IMR-90 (cell line): ENCODE data around the gene ZC3H7B. TPM values are rescaled to one million over a fixed set of nuclear protein-coding genes. Genes with fewer than 3 reads are reported as not detected.

Source experiments
- ATAC-seq: fragments of 200-7000 bp; cut with Tn5 transposase; 2 replicates; pipeline ENCODE4 v1.9.1; 2020; ENCODE audit warnings: low read depth, mild to moderate bottlenecking, moderate library complexity
- BruUV-seq: library from RNA; stranded (reverse); fragments of 400-500 nt; replicated peaks from 2 replicates; lab custom pipeline; 2021; lab: Mats Ljungman, UMichigan
- CTCF ChIA-PET: fragments of 300-600 bp; formaldehyde crosslinking; extraction: SDS; loops from one replicate; lab custom pipeline; 2021; ENCODE audit warnings: antibody characterized with exemption; lab: Yijun Ruan, JAX
- POLR2A ChIA-PET: fragments of 300-600 bp; sonication (Branson Sonifier 250); formaldehyde crosslinking; loops from one replicate; lab custom pipeline; 2022; ENCODE audit warnings: antibody characterized with exemption; ENCODE audit not compliant: unreplicated experiment; lab: Charles Lee
- DNase-seq: peaks from one replicate; pipeline ENCODE4 v3.0.0; 2013
- H2AFZ ChIP-seq: replicated peaks from 2 replicates; pipeline ENCODE3; 2013; ENCODE audit warnings: low read length, mild to moderate bottlenecking; ENCODE audit not compliant: poor library complexity
- H2AK5ac ChIP-seq: 2 replicates; pipeline ENCODE4 v1.6.1; 2013; ENCODE audit warnings: low read depth, low read length, inconsistent platforms
- H2AK9ac ChIP-seq: replicated peaks from 2 replicates; pipeline ENCODE3; 2013; ENCODE audit warnings: mild to moderate bottlenecking, low read depth, low read length, moderate library complexity; ENCODE audit not compliant: poor library complexity
- H2BK120ac ChIP-seq: 2 replicates; pipeline ENCODE4 v1.6.1; 2013; ENCODE audit warnings: low read depth, low read length, inconsistent platforms
- H2BK15ac ChIP-seq: 3 replicates; pipeline ENCODE4 v1.6.1; 2013; ENCODE audit warnings: low read depth, low read length, inconsistent platforms
- H2BK20ac ChIP-seq: 2 replicates; pipeline ENCODE4 v1.6.1; 2013; ENCODE audit warnings: low read depth, mild to moderate bottlenecking, inconsistent platforms, low read length, moderate library complexity
- H2BK5ac ChIP-seq: 2 replicates; pipeline ENCODE4 v1.6.1; 2013; ENCODE audit warnings: mild to moderate bottlenecking, low read depth, low read length, inconsistent platforms; ENCODE audit not compliant: poor library complexity, severe bottlenecking
- H3K14ac ChIP-seq: replicated peaks from 2 replicates; pipeline ENCODE4 v1.6.1; 2013; ENCODE audit warnings: low read depth, low read length, inconsistent platforms
- H3K18ac ChIP-seq: 2 replicates; pipeline ENCODE4 v1.6.1; 2013; ENCODE audit warnings: low read depth, low read length, control low read depth
- H3K23ac ChIP-seq: 2 replicates; pipeline ENCODE4 v1.6.1; 2013; ENCODE audit warnings: low read depth, low read length, inconsistent platforms
- H3K27ac ChIP-seq: 2 replicates; pipeline ENCODE4 v1.5.1; 2013; ENCODE audit warnings: mild to moderate bottlenecking, control low read depth, low read length; ENCODE audit not compliant: insufficient read depth
- H3K27me3 ChIP-seq: 2 replicates; pipeline ENCODE4 v1.6.1; 2013; ENCODE audit warnings: low read length; ENCODE audit not compliant: control insufficient read depth, insufficient read depth
- H3K36me3 ChIP-seq: 2 replicates; pipeline ENCODE4 v1.6.1; 2013; ENCODE audit warnings: low read length, mixed read lengths; ENCODE audit not compliant: control insufficient read depth, insufficient read depth
- H3K4ac ChIP-seq: 2 replicates; pipeline ENCODE4 v1.6.1; 2013; ENCODE audit warnings: low read depth, low read length, inconsistent platforms
- H3K4me1 ChIP-seq: 2 replicates; pipeline ENCODE4 v1.6.1; 2013; ENCODE audit warnings: low read length, mixed read lengths; ENCODE audit not compliant: control insufficient read depth, insufficient read depth
- H3K4me2 ChIP-seq: 2 replicates; pipeline ENCODE4 v1.6.1; 2013; ENCODE audit warnings: low read depth, mild to moderate bottlenecking, control low read depth, low read length, moderate library complexity
- H3K4me3 ChIP-seq: 2 replicates; pipeline ENCODE4 v1.5.1; 2013; ENCODE audit warnings: low read depth, mild to moderate bottlenecking, control low read depth, low read length, moderate library complexity; ENCODE audit not compliant: insufficient read depth
- H3K56ac ChIP-seq: 2 replicates; pipeline ENCODE4 v1.6.1; 2013; ENCODE audit warnings: low read length, inconsistent platforms; ENCODE audit not compliant: insufficient read depth; ENCODE audit errors: extremely low read depth
- H3K79me1 ChIP-seq, 2 experiments: 2 replicates each; pipeline ENCODE4 v1.6.1; 2013; ENCODE audit warnings: low read length in 2 of 2, inconsistent platforms in 1 of 2, low read depth in 1 of 2
- H3K9ac ChIP-seq: 2 replicates; pipeline ENCODE4 v1.6.1; 2013; ENCODE audit warnings: low read depth, low read length, control low read depth
- H3K9me1 ChIP-seq: 2 replicates; pipeline ENCODE4 v1.6.1; 2013; ENCODE audit warnings: low read length, inconsistent platforms; ENCODE audit not compliant: insufficient read depth
- H3K9me3 ChIP-seq: 2 replicates; pipeline ENCODE4 v1.6.1; 2013; ENCODE audit warnings: low read length; ENCODE audit not compliant: control insufficient read depth, insufficient read depth
- H4K20me1 ChIP-seq: 2 replicates; pipeline ENCODE4 v1.6.1; 2013; ENCODE audit warnings: low read length, inconsistent platforms; ENCODE audit not compliant: insufficient read depth
- H4K5ac ChIP-seq: 2 replicates; pipeline ENCODE4 v1.6.1; 2013; ENCODE audit warnings: mild to moderate bottlenecking, low read depth, low read length, control low read depth
- H4K8ac ChIP-seq, 2 experiments: 2 replicates each; pipeline ENCODE4 v1.6.1; 2013; ENCODE audit warnings: low read depth in 2 of 2, low read length in 2 of 2, control low read depth in 1 of 2, inconsistent platforms in 1 of 2
- H4K91ac ChIP-seq: 2 replicates; pipeline ENCODE4 v1.6.1; 2013; ENCODE audit warnings: low read depth, low read length, inconsistent platforms; ENCODE audit not compliant: insufficient read depth
- BHLHE40 ChIP-seq: fragments of 150-350 bp; IDR thresholded peaks from 2 replicates; pipeline ENCODE4 v1.6.1; 2016; ENCODE audit warnings: mild to moderate bottlenecking, low read depth, low read length
- CEBPB ChIP-seq: IDR thresholded peaks from 2 replicates; pipeline ENCODE4 v1.6.1; 2012; ENCODE audit warnings: low read depth, low read length, improper control_type of control experiment
- CHD1 ChIP-seq: IDR thresholded peaks from 2 replicates; pipeline ENCODE4 v1.6.1; 2012; ENCODE audit warnings: low read depth, low read length, improper control_type of control experiment
- FOS ChIP-seq: fragments of 150-350 bp; IDR thresholded peaks from 2 replicates; pipeline ENCODE4 v1.6.1; 2016; ENCODE audit warnings: low read depth, low read length
- MAFK ChIP-seq: IDR thresholded peaks from 2 replicates; pipeline ENCODE4 v1.6.1; 2012; ENCODE audit warnings: low read depth, low read length, improper control_type of control experiment
- MAZ ChIP-seq: IDR thresholded peaks from 2 replicates; pipeline ENCODE4 v1.6.1; 2012; ENCODE audit warnings: low read depth, mild to moderate bottlenecking, low read length, improper control_type of control experiment, moderate library complexity, borderline replicate concordance
- MXI1 ChIP-seq: IDR thresholded peaks from 2 replicates; pipeline ENCODE4 v1.6.1; 2012; ENCODE audit warnings: low read depth, mild to moderate bottlenecking, low read length, moderate library complexity, borderline replicate concordance
- NFE2L2 ChIP-seq: fragments of 150-350 bp; IDR thresholded peaks from 2 replicates; pipeline ENCODE4 v1.6.1; 2016; ENCODE audit warnings: low read depth, mild to moderate bottlenecking, low read length
- POLR2A ChIP-seq: IDR thresholded peaks from 2 replicates; pipeline ENCODE4 v1.6.1; 2012; ENCODE audit warnings: mild to moderate bottlenecking, low read depth, low read length
- RAD21 ChIP-seq: IDR thresholded peaks from 2 replicates; pipeline ENCODE4 v1.6.1; 2012; ENCODE audit warnings: low read length, improper control_type of control experiment
- RCOR1 ChIP-seq: IDR thresholded peaks from 2 replicates; pipeline ENCODE4 v1.6.1; 2012; ENCODE audit warnings: mild to moderate bottlenecking, low read length, improper control_type of control experiment; ENCODE audit not compliant: insufficient replicate concordance
- RFX5 ChIP-seq: IDR thresholded peaks from 2 replicates; pipeline ENCODE4 v1.8.0; 2012; ENCODE audit warnings: low read depth, mild to moderate bottlenecking, low read length, moderate library complexity
- SMC3 ChIP-seq: fragments of 150-350 bp; IDR thresholded peaks from 2 replicates; pipeline ENCODE4 v1.6.1; 2016; ENCODE audit warnings: low read depth, mild to moderate bottlenecking, antibody characterized with exemption, low read length, moderate library complexity
- WGBS, 2 experiments: methylation state at CpG; one replicate each; pipeline versions ENCODE4 v1.1.5 to v1.1.7; 2013; ENCODE audit warnings: missing lambda C conversion rate in 2 of 2; ENCODE audit not compliant: insufficient read length in 1 of 2; ENCODE audit errors: extremely low coverage in 2 of 2; 5-methylcytosine and 5-hydroxymethylcytosine counted together
- dilution Hi-C: fragments of 300-500 bp; cut with HindIII; formaldehyde crosslinking; loops from one replicate; pipeline ENCODE4 v1.14.3; 2018; ENCODE audit warnings: low sequenced_read_pairs; ENCODE audit not compliant: unreplicated experiment
- in situ Hi-C: fragments of 300-500 bp; cut with MboI; formaldehyde crosslinking; loops from 3 replicates; pipeline ENCODE4 v1.14.3; 2019; ENCODE audit warnings: low sequenced_read_pairs, inconsistent platforms, mixed read lengths
- intact Hi-C: fragments of 100-400 bp; cut with micrococcal nuclease; formaldehyde crosslinking; loops from 2 replicates; pipeline ENCODE4 v1.10.0; 2022
- polyA plus RNA-seq, 3 experiments: library from polyadenylated mRNA; depleted of rRNA; stranded (reverse); fragments of >200 nt; gene quantifications; 2 replicates each; pipeline ENCODE4 v1.2.3, GENCODE V29; 2012; ENCODE audit warnings: low replicate concordance in 1 of 3
- total RNA-seq: library from RNA; depleted of rRNA; stranded (reverse); fragments of >200 nt; gene quantifications from 2 replicates; pipeline ENCODE4 v1.2.3, GENCODE V29; 2012
- TF ChIP-seq, protein P1 (sequence below): fragments of 150-350 bp; IDR thresholded peaks from 2 replicates; pipeline ENCODE4 v1.6.1; 2017; ENCODE audit warnings: mild to moderate bottlenecking, antibody characterized with exemption, low read length, low read depth
- TF ChIP-seq, protein P2 (sequence below): conservative IDR thresholded peaks from 2 replicates; pipeline ENCODE4 v1.5.1; 2012; ENCODE audit warnings: mild to moderate bottlenecking, low read depth, low read length, improper control_type of control experiment
- TF ChIP-seq, protein P3 (sequence below): fragments of 150-350 bp; IDR thresholded peaks from 2 replicates; pipeline ENCODE4 v1.6.1; 2016; ENCODE audit warnings: low read depth, mild to moderate bottlenecking, low read length, moderate library complexity, borderline replicate concordance

The ZC3H7B gene
- total and polyA plus RNA-seq, 2 of the 4 experiments (the other 2 are of a cell fraction) = 37.6 to 72.3 TPM

DNA sequence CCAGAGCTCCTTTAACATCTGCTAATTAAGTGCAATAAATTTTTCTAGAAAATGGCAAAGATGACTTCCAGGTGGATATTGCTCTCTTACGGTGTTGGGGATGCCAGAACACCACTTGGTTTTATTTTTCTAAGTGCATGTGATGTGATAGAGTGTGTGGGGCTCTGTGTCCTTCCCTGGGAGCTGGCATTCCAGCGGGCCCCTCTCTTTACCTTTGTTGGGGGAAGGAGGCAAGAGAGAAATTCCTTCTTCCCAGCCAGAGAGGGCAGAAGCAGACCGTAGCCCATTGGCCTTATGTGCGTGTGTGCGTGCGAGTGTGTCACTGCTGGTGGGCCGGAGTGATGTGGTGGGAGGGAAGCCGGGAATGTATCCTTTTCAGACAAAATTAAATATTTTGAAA is 97.6 kb downstream of the ZC3H7B start:
- ChIA-PET CTCF (no interaction called here), POLR2A (no interaction called here)
- H3K4me2 ChIP-seq = no peak overlapping the region
- H3K27me3 ChIP-seq = no peaks in the 10 kb centered on the region
- no peak overlapping the region for H2BK120ac ChIP-seq
- ATAC-seq (no peak), DNase-seq (no peak)
- H2BK5ac ChIP-seq = no peak overlapping the region
- no peak overlapping the region for H3K14ac ChIP-seq
- no peak overlapping the region for H2BK15ac ChIP-seq
- no peak overlapping the region for H2BK20ac ChIP-seq
- H2AK5ac ChIP-seq = no peak overlapping the region
- no peak overlapping the region for H3K4ac ChIP-seq
- no peak overlapping the region for H4K5ac ChIP-seq
- peaks cover 12% of the 10 kb centered on the region for H3K4me1 ChIP-seq
- H3K79me1 ChIP-seq = no peaks in the 10 kb centered on the region; a peak in 1 of 4 replicates
- no peaks in the 10 kb centered on the region; the same call in 1 of the 2 replicates for H4K20me1 ChIP-seq
- H3K36me3 ChIP-seq = peaks cover 39% of the 10 kb centered on the region
- H3K9me1 ChIP-seq = peaks cover 9% of the 10 kb centered on the region
- no peak overlapping the region for H2AK9ac ChIP-seq
- no peak overlapping the region for H3K18ac ChIP-seq
- H4K8ac ChIP-seq = no peak overlapping the region
- H3K4me3 ChIP-seq = no peak overlapping the region
- H2AFZ ChIP-seq = no peak overlapping the region
- no TSS peak for BruUV-seq
- no peak overlapping the region for H3K56ac ChIP-seq
- in situ Hi-C loops = no loop called here
- H3K9ac ChIP-seq = no peak overlapping the region
- TF ChIP-seq, protein P1, sequence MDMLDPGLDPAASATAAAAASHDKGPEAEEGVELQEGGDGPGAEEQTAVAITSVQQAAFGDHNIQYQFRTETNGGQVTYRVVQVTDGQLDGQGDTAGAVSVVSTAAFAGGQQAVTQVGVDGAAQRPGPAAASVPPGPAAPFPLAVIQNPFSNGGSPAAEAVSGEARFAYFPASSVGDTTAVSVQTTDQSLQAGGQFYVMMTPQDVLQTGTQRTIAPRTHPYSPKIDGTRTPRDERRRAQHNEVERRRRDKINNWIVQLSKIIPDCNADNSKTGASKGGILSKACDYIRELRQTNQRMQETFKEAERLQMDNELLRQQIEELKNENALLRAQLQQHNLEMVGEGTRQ = no peak
- no peak for TF ChIP-seq MAZ
- no peak for TF ChIP-seq SMC3
- TF ChIP-seq BHLHE40 = no peak
- TF ChIP-seq RAD21 = no peak
- TF ChIP-seq MAFK = no peak
- TF ChIP-seq RFX5 = no peak
- no peak for TF ChIP-seq FOS
- TF ChIP-seq NFE2L2 = no peak
- TF ChIP-seq, protein P2, sequence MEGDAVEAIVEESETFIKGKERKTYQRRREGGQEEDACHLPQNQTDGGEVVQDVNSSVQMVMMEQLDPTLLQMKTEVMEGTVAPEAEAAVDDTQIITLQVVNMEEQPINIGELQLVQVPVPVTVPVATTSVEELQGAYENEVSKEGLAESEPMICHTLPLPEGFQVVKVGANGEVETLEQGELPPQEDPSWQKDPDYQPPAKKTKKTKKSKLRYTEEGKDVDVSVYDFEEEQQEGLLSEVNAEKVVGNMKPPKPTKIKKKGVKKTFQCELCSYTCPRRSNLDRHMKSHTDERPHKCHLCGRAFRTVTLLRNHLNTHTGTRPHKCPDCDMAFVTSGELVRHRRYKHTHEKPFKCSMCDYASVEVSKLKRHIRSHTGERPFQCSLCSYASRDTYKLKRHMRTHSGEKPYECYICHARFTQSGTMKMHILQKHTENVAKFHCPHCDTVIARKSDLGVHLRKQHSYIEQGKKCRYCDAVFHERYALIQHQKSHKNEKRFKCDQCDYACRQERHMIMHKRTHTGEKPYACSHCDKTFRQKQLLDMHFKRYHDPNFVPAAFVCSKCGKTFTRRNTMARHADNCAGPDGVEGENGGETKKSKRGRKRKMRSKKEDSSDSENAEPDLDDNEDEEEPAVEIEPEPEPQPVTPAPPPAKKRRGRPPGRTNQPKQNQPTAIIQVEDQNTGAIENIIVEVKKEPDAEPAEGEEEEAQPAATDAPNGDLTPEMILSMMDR = no peak
- TF ChIP-seq POLR2A = no peak
- no peak for TF ChIP-seq MXI1
- TF ChIP-seq, protein P3, sequence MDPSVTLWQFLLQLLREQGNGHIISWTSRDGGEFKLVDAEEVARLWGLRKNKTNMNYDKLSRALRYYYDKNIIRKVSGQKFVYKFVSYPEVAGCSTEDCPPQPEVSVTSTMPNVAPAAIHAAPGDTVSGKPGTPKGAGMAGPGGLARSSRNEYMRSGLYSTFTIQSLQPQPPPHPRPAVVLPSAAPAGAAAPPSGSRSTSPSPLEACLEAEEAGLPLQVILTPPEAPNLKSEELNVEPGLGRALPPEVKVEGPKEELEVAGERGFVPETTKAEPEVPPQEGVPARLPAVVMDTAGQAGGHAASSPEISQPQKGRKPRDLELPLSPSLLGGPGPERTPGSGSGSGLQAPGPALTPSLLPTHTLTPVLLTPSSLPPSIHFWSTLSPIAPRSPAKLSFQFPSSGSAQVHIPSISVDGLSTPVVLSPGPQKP = no peak
- TF ChIP-seq RCOR1 = no peak
- TF ChIP-seq CEBPB = no peak
- no peak for TF ChIP-seq CHD1
- WGBS, 2 experiments = 100% methylated on average over 1 of the region's 8 CpGs; no CpG with 5 or more reads in 1 of the 2 experiments
- H3K9me3 ChIP-seq = no peaks in the 10 kb centered on the region
- intact Hi-C loops = no loop called here
- H3K23ac ChIP-seq = no peak overlapping the region
- H4K91ac ChIP-seq = no peak overlapping the region
- dilution Hi-C loops = no loop called here
- H3K27ac ChIP-seq = no peak overlapping the region
